ENCODE measurements around the gene RAD54L.
"Not testable (repeated sequence)": the region's sequence is repeated elsewhere in the genome, so short reads cannot be mapped to it uniquely, and the experiment has no call there.

RAD54L gene

DNA sequence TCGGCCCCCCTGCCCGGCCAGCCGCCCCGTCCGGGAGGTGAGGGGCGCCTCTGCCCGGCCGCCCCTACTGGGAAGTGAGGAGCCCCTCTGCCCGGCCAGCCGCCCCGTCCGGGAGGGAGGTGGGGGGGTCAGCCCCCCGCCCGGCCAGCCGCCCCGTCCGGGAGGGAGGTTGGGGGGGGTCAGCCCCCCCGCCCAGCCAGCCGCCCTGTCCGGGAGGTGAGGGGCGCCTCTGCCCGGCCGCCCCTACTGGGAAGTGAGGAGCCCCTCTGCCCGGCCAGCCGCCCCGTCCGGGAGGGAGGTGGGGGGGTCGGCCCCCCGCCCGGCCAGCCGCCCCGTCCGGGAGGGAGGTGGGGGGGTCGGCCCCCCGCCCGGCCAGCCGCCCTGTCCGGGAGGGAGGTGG, 5.8 kb upstream of the RAD54L start:
- not testable (repeated sequence) for DNase-seq (ENCODE audit: low read depth)

DNA sequence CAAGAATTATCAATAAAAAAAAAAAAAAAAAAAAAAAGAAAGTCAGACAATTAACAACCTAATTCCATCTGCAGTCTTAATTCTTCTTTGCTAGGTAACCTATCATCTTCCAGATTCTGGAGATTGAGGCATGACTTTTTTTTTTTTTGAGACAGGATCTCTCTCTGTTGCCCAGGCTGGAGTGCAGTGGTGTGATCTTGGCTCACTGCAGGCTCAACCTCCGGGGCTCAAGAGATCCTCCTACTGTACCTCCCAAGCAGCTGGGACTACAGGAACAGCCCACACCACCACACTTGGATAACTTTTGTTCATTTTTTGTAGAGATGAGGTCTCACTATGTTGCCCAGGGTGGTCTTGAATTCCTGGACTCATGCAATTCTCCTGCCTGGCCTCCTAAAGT, 4.6 kb upstream of the RAD54L start:
- DNase-seq (ENCODE audit: low read depth): no peak

- DNase-seq (ENCODE audit: low read depth): not testable (repeated sequence)
Observed at GRCh38 chr1:46243831-46244230, 3.7 kb upstream of the RAD54L start.

DNA sequence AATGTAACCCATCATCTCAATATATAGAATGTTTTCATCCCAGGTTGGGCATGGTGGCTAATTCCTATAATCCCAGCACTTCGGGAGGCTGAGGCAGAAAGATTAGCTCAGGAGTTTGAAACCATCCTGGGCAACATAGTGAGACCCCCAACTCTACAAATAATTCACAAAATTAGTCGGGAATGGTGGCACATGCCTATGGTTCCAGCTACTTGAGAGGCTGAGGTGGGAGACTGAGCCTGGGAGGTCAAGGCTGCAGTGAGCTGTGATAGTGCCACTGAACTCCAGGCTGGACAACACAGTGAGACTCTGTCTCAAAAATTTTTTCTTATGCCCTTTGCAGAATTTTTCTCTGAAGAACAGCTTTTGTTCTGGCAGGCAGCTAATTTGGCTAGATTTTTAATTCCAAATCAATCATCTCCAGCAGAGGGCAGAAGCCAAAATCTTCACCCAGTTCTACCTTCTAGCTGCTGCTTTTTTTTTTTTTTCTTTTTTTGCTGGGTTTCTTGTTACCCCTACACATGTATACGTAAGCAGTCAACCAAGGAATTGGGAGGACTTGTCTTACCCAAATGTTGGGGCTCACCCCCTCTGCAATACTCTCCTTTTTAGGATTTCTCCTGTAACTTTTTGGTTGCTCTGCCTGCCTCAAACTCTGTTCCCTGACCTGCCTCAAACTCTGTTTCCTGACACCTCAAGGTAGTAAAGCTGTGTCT, 2.7 kb upstream of the RAD54L start:
- DNase-seq (ENCODE audit: low read depth): no peak

DNA sequence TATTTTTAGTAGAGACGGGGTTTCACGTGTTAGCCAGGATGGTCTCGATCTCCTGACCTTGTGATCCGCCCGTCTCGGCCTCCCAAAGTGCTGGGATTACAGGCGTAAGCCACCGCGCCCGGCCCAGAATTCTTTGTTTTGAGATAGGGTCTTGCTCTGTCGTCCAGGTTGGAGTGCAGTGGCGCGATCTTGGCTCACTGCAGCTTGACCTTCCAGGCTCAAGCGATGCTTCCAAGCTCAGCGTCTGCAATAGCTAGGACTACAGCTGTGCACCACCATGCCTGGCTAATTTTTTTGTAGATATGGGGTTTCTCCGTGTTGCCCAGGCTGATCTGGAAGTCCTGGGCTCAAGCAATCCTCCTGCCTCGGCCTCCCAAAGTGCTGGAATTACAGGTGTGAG, 1.4 kb upstream of the RAD54L start:
- not testable (repeated sequence) for DNase-seq (ENCODE audit: low read depth)

- peak; percentile 47 for DNase-seq (ENCODE audit: low read depth)
Observed at GRCh38 chr1:46246548-46247435, 771 bp upstream of the RAD54L start.

DNA sequence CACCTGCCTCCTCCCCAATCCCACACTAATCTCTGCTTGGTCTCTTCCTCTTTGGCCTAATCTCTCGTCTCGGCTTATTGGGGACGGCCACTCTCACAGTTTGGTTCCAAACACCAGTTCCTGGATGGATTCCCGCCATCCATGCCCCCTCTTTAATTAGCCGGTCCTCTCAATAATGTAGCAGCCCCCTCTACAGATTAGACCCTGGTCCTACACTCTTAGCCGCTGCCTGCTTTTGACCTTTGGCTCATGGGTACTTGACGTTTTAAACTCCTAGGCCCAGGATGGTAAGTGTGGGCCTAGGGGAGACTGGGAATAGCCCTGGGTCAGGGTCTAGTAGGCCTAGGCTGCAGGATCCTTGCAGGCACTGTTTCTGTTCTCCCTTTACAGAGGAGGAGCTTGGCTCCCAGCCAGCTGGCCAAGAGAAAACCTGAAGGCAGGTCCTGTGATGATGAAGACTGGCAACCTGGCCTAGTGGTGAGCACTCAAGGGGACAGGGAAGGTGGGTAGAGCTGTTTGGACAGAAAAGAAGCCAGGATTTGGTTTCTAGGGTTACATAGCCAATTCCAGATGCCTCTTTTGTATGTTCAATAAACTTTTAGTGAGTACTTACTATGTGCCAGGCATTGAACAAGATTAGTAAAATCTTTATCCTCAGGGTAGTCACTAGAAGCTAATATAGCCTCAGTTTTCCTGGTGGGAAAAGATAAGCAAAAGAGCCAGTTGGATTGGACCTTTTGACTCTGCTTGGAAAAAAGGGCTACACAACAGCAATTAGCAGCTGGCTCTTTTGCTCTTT, 758 bp downstream of the RAD54L start:
- DNase-seq (ENCODE audit: low read depth): peak; percentile 51

- no peak for DNase-seq (ENCODE audit: low read depth)
Observed at GRCh38 chr1:46254668-46255067, 7.1 kb downstream of the RAD54L start.

DNA sequence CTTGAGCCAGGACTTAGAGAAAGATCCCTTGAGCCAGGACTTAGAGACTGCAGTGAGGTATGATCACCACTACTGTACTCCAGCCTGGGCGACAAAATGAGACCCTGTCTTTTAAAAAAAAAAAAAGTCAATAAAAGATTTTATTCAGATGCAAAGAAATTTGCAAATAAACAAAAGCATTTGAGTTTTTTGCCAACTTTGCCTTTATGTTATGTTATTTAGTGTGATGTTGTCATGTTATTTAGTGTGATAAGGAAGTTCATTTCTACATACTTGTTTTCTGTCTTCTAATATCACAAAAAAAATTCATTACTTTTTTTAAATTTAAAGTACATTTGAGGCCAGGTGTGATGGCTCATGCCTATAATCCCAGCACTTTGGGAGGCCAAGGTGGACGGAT, 9.0 kb downstream of the RAD54L start:
- no peak for DNase-seq (ENCODE audit: low read depth)

DNA sequence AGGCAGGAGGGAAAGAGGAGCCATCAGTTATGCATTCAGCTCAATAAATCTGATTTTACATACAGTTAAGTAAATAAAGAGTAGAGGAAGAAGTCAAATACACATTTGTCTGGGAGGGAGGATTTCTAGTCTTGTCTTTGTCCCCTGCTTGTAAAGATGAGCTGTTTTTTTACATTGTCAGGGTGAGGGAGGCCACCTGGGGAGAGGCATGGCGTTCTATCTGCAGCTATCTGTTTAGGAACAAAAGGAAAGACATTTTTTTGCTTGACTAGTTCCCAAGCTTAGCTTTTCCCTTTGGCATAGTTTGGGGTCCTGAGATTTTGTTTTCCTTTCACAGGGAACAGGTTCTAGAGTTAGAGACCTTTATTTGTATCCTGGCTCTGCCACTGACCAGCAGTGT, 14.9 kb downstream of the RAD54L start:
- DNase-seq (ENCODE audit: low read depth): no peak

DNA sequence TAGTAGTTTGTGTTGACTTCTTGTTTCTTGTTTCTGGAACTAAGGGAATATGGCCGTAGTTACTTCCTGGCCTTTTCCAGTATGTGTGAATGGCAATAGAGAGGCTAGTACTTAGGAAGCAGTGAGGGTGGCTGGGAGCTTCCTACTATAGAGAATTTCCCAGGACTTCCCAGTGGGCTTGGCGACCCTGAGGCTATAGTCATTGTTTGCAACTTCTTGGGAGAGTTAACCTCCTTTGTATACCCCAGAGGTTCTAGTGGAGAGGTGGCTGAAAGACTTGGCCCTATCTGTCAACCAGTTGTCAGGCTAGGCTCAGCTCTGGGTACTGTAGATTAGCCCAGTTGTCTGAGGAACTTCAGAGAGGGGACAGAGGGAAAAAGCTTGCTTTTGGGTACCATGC, 15.6 kb downstream of the RAD54L start:
- DNase-seq (ENCODE audit: low read depth): no peak

GRCh38 chr1:46268578-46268977, 21.0 kb downstream of the RAD54L start:
- DNase-seq (ENCODE audit: low read depth): no peak

DNA sequence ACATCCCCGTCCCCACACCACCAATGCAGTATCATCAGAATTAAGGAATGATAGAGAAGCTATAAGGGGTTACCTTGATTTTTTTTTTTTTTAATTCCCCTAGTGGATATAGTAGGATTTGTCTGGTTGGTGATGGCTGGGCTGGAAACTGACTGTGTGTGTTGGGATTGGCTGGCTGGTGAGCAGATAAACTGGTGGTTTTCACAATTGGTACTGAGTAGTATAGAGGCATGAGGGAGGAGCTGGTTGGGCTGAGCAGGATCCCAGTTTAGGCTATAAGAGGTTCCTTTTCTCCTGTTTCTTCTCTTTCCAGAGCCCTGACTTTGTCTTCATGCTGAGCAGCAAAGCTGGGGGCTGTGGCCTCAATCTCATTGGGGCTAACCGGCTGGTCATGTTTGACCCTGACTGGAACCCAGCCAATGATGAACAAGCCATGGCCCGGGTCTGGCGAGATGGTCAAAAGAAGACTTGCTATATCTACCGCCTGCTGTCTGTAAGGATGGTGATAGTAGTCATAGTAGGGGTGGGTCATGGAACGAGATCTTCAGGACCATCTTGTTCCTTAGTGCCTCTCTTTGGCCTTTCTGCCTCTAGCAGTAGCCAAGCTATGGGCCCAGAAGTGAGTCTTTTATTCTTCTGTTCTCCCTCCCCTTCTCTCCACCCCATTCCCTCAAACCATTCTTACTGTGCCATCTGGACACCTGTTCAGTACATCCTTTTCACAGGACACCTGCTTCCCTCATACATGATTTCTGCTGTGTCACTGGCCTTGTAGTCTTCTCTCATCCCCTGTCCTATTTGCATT, 26.9 kb downstream of the RAD54L start:
- no peak for DNase-seq (ENCODE audit: low read depth)

- DNase-seq (ENCODE audit: low read depth): no peak
Observed at GRCh38 chr1:46275030-46275337, 27.4 kb downstream of the RAD54L start.

DNA sequence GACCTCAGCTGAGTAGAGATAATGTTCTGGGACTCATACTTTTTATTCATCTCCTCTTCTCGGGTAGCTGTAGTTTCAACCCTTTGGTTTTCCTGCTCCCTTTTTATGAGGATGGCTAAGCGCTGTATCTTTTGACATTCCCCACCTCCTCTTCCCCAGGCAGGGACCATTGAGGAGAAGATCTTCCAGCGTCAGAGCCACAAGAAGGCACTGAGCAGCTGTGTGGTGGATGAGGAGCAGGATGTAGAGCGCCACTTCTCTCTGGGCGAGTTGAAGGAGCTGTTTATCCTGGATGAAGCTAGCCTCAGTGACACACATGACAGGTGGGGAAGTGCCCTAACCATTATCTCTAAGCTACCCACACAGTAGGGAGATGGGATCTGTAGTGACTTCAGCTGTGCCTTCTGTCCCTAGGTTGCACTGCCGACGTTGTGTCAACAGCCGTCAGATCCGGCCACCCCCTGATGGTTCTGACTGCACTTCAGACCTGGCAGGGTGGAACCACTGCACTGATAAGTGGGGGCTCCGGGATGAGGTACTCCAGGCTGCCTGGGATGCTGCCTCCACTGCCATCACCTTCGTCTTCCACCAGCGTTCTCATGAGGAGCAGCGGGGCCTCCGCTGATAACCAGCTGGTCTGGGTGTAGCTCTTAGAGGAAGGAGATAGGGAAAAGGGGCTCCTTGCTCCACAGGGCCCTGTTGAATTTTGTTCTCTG, 30.3 kb downstream of the RAD54L start:
- no peak for DNase-seq (ENCODE audit: low read depth)

GRCh38 chr1:46278807-46279206, 31.2 kb downstream of the RAD54L start:
- no peak for DNase-seq (ENCODE audit: low read depth)

DNA sequence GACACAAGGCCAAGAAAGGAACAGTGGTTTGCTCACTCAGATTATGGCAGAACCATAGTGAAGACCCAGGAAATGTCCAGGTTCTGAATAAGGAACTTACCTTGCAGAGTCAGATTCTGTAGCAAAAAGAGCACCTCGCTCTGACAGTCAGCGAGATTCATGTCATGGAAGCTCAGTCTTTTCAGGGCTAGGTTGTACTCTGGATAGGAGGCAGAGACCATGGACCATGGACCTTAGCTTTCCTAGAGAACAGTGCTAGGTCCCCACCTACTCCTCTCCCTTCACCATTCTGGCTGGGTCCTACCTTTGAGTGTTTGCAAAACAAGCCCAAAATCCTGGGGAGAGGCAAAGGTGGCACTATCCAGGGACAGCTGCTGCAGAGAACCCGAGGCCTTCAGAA, 32.5 kb downstream of the RAD54L start:
- no peak for DNase-seq (ENCODE audit: low read depth)

- DNase-seq (ENCODE audit: low read depth): no peak
Observed at GRCh38 chr1:46281021-46281420, 33.5 kb downstream of the RAD54L start.

DNA sequence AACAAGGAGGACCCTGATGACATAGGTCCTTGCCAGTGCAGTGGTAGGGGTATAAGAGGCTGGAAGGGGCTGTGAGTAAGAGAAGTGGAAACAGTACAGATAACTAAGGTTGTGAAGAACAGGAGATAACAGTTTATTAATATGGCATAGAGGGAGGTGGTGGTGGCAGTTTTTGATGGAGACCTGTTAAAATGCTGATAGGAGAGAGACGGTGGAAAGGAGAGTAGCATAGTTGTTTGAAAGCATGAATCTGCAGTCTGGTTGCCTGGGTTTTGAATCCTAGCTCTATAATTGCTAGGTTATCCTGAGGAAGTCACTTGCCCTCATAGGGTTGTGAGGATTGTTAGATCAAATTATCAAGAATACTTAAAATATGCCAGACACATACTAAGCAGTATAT, 36.5 kb downstream of the RAD54L start:
- DNase-seq (ENCODE audit: low read depth): no peak

GRCh38 chr1:46284597-46285564, 37.3 kb downstream of the RAD54L start:
- DNase-seq (ENCODE audit: low read depth): no peak

Measured in CMK (cell line).